ENCODE results near the gene CDIPT.

Gene CDIPT

DNA sequence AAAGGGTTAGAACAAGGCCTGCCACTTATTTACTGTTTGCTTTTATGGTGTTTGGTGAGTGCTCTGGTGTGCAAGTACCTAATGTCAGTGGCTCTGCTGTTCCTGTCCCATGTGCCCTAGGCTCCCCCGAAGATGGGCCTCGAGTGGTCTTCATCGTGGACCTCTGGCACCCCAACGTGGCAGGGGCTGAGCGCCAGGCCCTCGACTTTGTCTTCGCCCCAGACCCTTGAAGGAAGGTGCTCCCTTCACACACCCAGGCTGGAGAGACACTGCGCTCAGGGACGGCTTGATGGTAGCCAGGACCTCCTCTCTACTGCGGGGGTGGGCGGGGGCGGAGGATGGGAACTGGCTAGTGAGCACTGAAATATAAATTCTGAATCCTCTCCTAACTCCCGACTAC, 42.6 kb upstream of the CDIPT start:
- H3K9me3 ChIP-seq (ENCODE audit: control insufficient read depth, low read length), result no peaks in the 10 kb centered on the region
- H3K4me3 ChIP-seq (ENCODE audit: insufficient read depth, low read depth, low read length, poor library complexity, severe bottlenecking), result no peak overlapping the region
- H3K27ac ChIP-seq (ENCODE audit: insufficient read depth, low read length, poor library complexity, severe bottlenecking), result no peak overlapping the region
- H3K36me3 ChIP-seq (ENCODE audit: control insufficient read depth, insufficient read depth, low read length), result no peaks in the 10 kb centered on the region
- no peaks in the 10 kb centered on the region for H3K27me3 ChIP-seq (replicated peaks; ENCODE audit: control insufficient read depth, insufficient read depth, low read length, poor library complexity, severe bottlenecking)
- no peak for DNase-seq
- peaks cover 2% of the 10 kb centered on the region for H3K4me1 ChIP-seq (ENCODE audit: control insufficient read depth, insufficient read depth, low read length, poor library complexity, severe bottlenecking)

DNA sequence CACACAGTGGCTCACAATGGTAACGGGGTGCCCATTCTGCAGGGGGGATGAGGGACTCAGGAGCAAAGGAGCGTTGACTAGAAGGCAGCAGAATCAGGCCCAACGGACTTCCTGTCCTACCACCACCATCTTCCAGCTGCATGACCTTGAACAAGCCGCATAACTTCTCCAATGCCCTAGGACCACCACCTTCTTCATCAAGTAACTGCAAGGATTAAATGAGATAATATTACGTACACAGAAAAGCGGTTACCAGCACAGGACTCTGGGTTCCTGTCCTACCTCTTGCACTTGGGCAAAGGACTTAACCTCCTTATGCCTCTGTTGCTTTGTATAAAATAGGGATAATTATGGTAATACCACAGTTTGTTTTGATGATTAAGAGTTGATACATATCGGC, 41.9 kb upstream of the CDIPT start:
- no peaks in the 10 kb centered on the region for H3K9me3 ChIP-seq (ENCODE audit: control insufficient read depth, low read length)

GRCh38 chr16:29903590-29903989, 40.6 kb upstream of the CDIPT start:
- Histone ChIP-seq H3K36me3 (ENCODE audit: control insufficient read depth, insufficient read depth, low read length) (no peaks in the 10 kb centered on the region), H3K27me3 (replicated peaks; ENCODE audit: control insufficient read depth, insufficient read depth, low read length, poor library complexity, severe bottlenecking) (peaks cover 9% of the 10 kb centered on the region), H3K27ac (ENCODE audit: insufficient read depth, low read length, poor library complexity, severe bottlenecking) (no peak overlapping the region), H3K4me3 (ENCODE audit: insufficient read depth, low read depth, low read length, poor library complexity, severe bottlenecking) (no peak overlapping the region), H3K9me3 (ENCODE audit: control insufficient read depth, low read length) (no peaks in the 10 kb centered on the region), H3K4me1 (ENCODE audit: control insufficient read depth, insufficient read depth, low read length, poor library complexity, severe bottlenecking) (peaks cover 15% of the 10 kb centered on the region)
- no peak for DNase-seq

More for the DNA sequence above, 41.9 kb upstream of the CDIPT start:
- no peaks in the 10 kb centered on the region for H3K27me3 ChIP-seq (replicated peaks; ENCODE audit: control insufficient read depth, insufficient read depth, low read length, poor library complexity, severe bottlenecking)
- H3K36me3 ChIP-seq (ENCODE audit: control insufficient read depth, insufficient read depth, low read length), result no peaks in the 10 kb centered on the region
- no peak for DNase-seq
- peaks cover 6% of the 10 kb centered on the region for H3K4me1 ChIP-seq (ENCODE audit: control insufficient read depth, insufficient read depth, low read length, poor library complexity, severe bottlenecking)
- H3K27ac ChIP-seq (ENCODE audit: insufficient read depth, low read length, poor library complexity, severe bottlenecking), result no peak overlapping the region
- H3K4me3 ChIP-seq (ENCODE audit: insufficient read depth, low read depth, low read length, poor library complexity, severe bottlenecking), result no peak overlapping the region

GRCh38 chr16:29901607-29901945, 38.5 kb upstream of the CDIPT start:
- Histone ChIP-seq H3K4me1 (ENCODE audit: control insufficient read depth, insufficient read depth, low read length, poor library complexity, severe bottlenecking) (peaks cover 15% of the 10 kb centered on the region), H3K36me3 (ENCODE audit: control insufficient read depth, insufficient read depth, low read length) (no peaks in the 10 kb centered on the region), H3K27me3 (replicated peaks; ENCODE audit: control insufficient read depth, insufficient read depth, low read length, poor library complexity, severe bottlenecking) (peaks cover 26% of the 10 kb centered on the region), H3K4me3 (ENCODE audit: insufficient read depth, low read depth, low read length, poor library complexity, severe bottlenecking) (no peak overlapping the region), H3K27ac (ENCODE audit: insufficient read depth, low read length, poor library complexity, severe bottlenecking) (no peak overlapping the region), H3K9me3 (ENCODE audit: control insufficient read depth, low read length) (no peaks in the 10 kb centered on the region)
- no peak for DNase-seq

GRCh38 chr16:29900888-29901606, 38.0 kb upstream of the CDIPT start:
- DNase-seq, result no peak
- H3K4me1 ChIP-seq (ENCODE audit: control insufficient read depth, insufficient read depth, low read length, poor library complexity, severe bottlenecking), result peaks cover 15% of the 10 kb centered on the region
- H3K4me3 ChIP-seq (ENCODE audit: insufficient read depth, low read depth, low read length, poor library complexity, severe bottlenecking), result peak overlapping the region; percentile 53
- peaks cover 26% of the 10 kb centered on the region for H3K27me3 ChIP-seq (replicated peaks; ENCODE audit: control insufficient read depth, insufficient read depth, low read length, poor library complexity, severe bottlenecking)
- H3K36me3 ChIP-seq (ENCODE audit: control insufficient read depth, insufficient read depth, low read length), result no peaks in the 10 kb centered on the region
- no peaks in the 10 kb centered on the region for H3K9me3 ChIP-seq (ENCODE audit: control insufficient read depth, low read length)
- H3K27ac ChIP-seq (ENCODE audit: insufficient read depth, low read length, poor library complexity, severe bottlenecking), result no peak overlapping the region

DNA sequence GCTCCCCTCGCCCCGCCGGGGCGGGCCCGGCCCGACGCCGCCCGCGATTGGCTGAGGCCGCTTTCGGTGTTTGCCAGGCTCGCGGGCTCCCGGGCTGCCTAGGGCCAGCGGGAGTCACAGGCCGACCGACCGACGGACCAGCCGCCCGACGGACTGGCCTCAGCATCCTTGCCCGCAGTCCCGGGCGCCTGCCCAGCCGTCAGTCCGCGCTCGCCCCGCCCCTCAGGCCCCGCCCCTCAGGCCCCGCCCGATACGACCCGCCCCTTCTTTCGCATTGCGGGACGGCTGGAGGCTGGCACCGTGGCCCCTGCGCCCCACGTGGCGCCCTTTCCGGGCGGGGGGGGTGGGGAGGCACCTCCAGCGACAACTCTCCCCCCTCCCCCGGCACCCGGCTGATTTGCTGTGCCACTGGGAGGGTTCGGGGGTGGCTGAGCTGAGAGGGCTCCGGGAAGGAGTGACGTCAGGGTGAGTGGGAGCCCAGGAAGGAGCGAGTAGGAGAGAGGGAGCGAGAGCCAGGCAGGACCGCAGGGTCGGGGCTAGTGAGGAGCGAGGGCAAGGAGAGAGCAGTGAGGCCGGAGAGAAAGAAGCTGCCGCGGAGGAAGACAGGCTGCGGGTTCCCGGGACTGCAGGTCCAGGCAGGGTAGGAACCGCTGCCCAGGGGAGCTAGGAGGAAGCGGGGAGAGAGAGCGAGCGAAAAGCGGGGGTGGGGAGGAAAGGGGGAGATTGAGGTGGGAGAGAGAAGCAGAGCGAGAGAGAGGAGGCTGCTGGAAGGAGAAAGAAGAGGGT, 37.3 kb upstream of the CDIPT start, which contains the start of gene ASPHD1:
ASPHD1 (plus strand) TSS at position 387 of the 786 bp plus-strand sequence. CDS start 484 bp downstream, outside the sequence.
- Histone ChIP-seq H3K27ac (ENCODE audit: insufficient read depth, low read length, poor library complexity, severe bottlenecking) (no peak within 1 kb of the TSS), H3K4me1 (ENCODE audit: control insufficient read depth, insufficient read depth, low read length, poor library complexity, severe bottlenecking) (peaks cover 15% of the 10 kb centered on the region), H3K36me3 (ENCODE audit: control insufficient read depth, insufficient read depth, low read length) (no peaks in the 10 kb centered on the region), H3K27me3 (replicated peaks; ENCODE audit: control insufficient read depth, insufficient read depth, low read length, poor library complexity, severe bottlenecking) (peaks cover 26% of the 10 kb centered on the region), H3K9me3 (ENCODE audit: control insufficient read depth, low read length) (no peaks in the 10 kb centered on the region), H3K4me3 (ENCODE audit: insufficient read depth, low read depth, low read length, poor library complexity, severe bottlenecking) (peak within 1 kb of the TSS; percentile 53)
- DNase-seq, result peak; percentile 48 to 64 (median 63)

DNA sequence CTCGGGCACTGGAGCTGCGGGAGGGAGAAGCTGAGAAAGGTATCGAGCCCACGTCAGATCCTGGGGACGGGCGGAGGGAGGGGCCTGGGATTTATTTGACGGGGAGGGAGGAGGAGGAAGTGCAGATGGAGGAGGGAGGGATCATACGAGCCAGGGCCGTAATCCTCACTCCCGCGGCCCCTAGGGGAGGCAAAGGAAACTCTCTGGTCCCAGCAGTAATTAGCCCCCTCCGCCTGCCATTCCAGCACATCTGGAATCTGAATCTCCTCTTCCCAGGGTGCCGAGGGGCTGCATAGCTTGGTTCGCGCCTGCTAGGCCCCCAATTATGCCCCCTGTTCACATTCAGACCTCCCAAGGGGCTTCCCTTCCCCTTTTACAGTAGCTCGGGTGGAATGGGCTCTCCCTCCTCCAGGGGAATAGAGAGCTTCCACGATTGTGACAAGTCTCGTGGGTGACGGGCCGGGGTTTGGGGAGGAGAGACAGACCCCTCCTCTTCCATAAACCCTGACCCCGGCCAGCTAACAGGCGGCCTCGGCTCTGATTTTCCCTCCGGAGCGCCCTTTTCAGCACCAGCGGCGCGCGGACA, 36.6 kb upstream of the CDIPT start, which contains the start of gene SEZ6L2:
SEZ6L2 (minus strand) TSS at position 35 of the 586 bp plus-strand sequence. CDS start 531 bp downstream, outside the sequence.
- H3K4me3 ChIP-seq (ENCODE audit: insufficient read depth, low read depth, low read length, poor library complexity, severe bottlenecking), result peak within 1 kb of the TSS; percentile 53
- DNase-seq, result no peak
- no peak within 1 kb of the TSS for H3K27ac ChIP-seq (ENCODE audit: insufficient read depth, low read length, poor library complexity, severe bottlenecking)
- peaks cover 26% of the 10 kb centered on the region for H3K27me3 ChIP-seq (replicated peaks; ENCODE audit: control insufficient read depth, insufficient read depth, low read length, poor library complexity, severe bottlenecking)
- H3K36me3 ChIP-seq (ENCODE audit: control insufficient read depth, insufficient read depth, low read length), result no peaks in the 10 kb centered on the region
- H3K4me1 ChIP-seq (ENCODE audit: control insufficient read depth, insufficient read depth, low read length, poor library complexity, severe bottlenecking), result peaks cover 15% of the 10 kb centered on the region
- no peaks in the 10 kb centered on the region for H3K9me3 ChIP-seq (ENCODE audit: control insufficient read depth, low read length)

DNA sequence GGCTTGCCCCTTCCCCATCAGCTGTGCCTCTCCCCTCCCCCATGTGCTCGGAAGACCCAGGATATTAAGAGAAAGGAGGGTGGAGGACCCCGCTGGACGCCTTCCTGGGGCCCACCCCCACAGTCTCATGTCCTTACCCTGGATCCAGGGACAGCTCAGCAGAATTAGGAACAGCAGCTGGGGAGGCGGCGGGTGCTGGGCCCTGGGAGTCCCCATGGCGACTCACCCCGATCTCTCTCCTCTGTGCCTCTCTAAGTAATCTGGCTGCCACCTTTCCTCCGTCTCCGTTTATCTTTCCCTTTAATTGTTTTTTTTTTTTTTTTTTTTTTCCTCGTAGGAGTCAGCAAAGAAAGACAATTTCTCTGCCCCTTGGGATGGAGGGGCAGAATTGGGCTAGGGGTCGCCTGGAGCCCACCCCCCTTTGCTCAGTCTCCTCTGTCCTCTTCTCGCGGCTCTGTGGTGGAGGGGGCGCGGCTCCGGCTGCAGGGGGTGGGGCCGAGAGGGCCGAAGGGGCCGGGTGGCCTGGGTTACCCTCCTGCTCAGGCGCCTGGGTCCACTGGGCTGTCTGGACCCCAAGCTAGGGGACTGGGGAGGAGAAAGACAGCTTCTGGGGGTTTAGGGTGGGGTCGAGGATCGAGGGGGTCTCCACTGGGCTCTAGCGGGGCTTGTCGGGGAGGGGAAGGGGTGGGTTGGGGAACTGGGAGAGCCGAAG, 35.9 kb upstream of the CDIPT start:
- Histone ChIP-seq H3K36me3 (ENCODE audit: control insufficient read depth, insufficient read depth, low read length) (no peaks in the 10 kb centered on the region), H3K27me3 (replicated peaks; ENCODE audit: control insufficient read depth, insufficient read depth, low read length, poor library complexity, severe bottlenecking) (peaks cover 26% of the 10 kb centered on the region), H3K9me3 (ENCODE audit: control insufficient read depth, low read length) (no peaks in the 10 kb centered on the region), H3K4me1 (ENCODE audit: control insufficient read depth, insufficient read depth, low read length, poor library complexity, severe bottlenecking) (peaks cover 15% of the 10 kb centered on the region), H3K4me3 (ENCODE audit: insufficient read depth, low read depth, low read length, poor library complexity, severe bottlenecking) (no peak overlapping the region), H3K27ac (ENCODE audit: insufficient read depth, low read length, poor library complexity, severe bottlenecking) (no peak overlapping the region)
- no peak for DNase-seq

DNA sequence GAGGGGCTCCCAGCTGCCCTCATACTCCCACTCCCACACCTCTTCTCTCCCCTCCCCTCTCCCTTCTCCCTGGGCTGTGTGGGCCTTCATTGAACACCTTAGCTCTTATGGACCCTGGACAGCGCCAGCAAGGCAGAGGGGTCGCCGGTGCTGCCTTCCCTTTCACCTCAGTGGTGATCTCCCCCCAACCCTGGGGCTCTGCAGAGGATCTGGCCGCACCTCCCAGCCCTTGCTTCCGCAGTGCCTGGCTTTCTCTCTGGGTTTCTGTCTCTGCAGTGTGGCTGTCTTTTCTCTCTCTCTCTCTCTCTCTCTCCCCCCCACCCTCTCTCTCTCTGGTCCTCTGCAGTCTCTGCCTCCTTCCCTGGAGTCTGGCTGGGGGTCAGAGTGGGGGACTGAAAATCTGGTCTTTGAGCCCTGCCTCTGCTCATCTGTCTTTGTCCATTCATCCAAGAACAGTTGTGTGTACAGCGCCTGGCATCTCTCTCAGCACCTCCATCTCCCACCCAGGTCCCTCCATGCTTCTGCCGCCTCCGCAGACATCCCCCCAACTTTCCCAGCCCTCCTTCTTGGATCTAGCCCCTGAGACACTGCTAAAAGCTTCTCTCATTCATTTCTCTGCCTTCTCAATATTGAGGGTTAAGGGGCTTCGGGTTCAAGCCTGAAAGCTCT, 35.2 kb upstream of the CDIPT start:
- H3K36me3 ChIP-seq (ENCODE audit: control insufficient read depth, insufficient read depth, low read length), result no peaks in the 10 kb centered on the region
- H3K9me3 ChIP-seq (ENCODE audit: control insufficient read depth, low read length), result no peaks in the 10 kb centered on the region
- H3K27ac ChIP-seq (ENCODE audit: insufficient read depth, low read length, poor library complexity, severe bottlenecking), result no peak overlapping the region
- peaks cover 26% of the 10 kb centered on the region for H3K27me3 ChIP-seq (replicated peaks; ENCODE audit: control insufficient read depth, insufficient read depth, low read length, poor library complexity, severe bottlenecking)
- H3K4me1 ChIP-seq (ENCODE audit: control insufficient read depth, insufficient read depth, low read length, poor library complexity, severe bottlenecking), result peaks cover 15% of the 10 kb centered on the region
- no peak overlapping the region for H3K4me3 ChIP-seq (ENCODE audit: insufficient read depth, low read depth, low read length, poor library complexity, severe bottlenecking)
- no peak for DNase-seq
